ENCODE results near the gene CHMP2A. TPM values are rescaled to one million over a fixed set of nuclear protein-coding genes. Genes with fewer than 3 reads are reported as not detected.

CHMP2A gene
- total RNA-seq, 1 experiment from 2014 or later, result 191 TPM

GRCh38 chr19:58551123-58551497 is 3.8 kb downstream of the CHMP2A start:
- no peaks in the 10 kb centered on the region for H3K27me3 ChIP-seq (ENCODE audit: control insufficient read depth, insufficient read depth, low read length)
- ATAC-seq (no peak), DNase-seq (ENCODE audit: low read depth, low spot score) (no peak)
- no peak overlapping the region for H3K27ac ChIP-seq (ENCODE audit: low read length)
- no peak overlapping the region for H3K4me3 ChIP-seq (ENCODE audit: low read depth in 2 of 2, low read length in 2 of 2)
- POLR2A ChIA-PET, result no interaction called here
- CTCF ChIA-PET, result interaction anchor here (0.5 kb wide), 1 partner anchor 67 kb away, joined by 4 read pairs; no protein-coding TSS in a partner anchor
- H3K9me3 ChIP-seq (ENCODE audit: control insufficient read depth, insufficient read depth, low read depth, low read length), result no peaks in the 10 kb centered on the region
- intact Hi-C loops (cut with micrococcal nuclease; ENCODE audit: unreplicated experiment) (no loop called here), in situ Hi-C loops (cut with HindIII; ENCODE audit: low pct_unique_long_range_greater_than_20kb, low sequenced_read_pairs) (no loop called here)
- TF ChIP-seq, protein P1, sequence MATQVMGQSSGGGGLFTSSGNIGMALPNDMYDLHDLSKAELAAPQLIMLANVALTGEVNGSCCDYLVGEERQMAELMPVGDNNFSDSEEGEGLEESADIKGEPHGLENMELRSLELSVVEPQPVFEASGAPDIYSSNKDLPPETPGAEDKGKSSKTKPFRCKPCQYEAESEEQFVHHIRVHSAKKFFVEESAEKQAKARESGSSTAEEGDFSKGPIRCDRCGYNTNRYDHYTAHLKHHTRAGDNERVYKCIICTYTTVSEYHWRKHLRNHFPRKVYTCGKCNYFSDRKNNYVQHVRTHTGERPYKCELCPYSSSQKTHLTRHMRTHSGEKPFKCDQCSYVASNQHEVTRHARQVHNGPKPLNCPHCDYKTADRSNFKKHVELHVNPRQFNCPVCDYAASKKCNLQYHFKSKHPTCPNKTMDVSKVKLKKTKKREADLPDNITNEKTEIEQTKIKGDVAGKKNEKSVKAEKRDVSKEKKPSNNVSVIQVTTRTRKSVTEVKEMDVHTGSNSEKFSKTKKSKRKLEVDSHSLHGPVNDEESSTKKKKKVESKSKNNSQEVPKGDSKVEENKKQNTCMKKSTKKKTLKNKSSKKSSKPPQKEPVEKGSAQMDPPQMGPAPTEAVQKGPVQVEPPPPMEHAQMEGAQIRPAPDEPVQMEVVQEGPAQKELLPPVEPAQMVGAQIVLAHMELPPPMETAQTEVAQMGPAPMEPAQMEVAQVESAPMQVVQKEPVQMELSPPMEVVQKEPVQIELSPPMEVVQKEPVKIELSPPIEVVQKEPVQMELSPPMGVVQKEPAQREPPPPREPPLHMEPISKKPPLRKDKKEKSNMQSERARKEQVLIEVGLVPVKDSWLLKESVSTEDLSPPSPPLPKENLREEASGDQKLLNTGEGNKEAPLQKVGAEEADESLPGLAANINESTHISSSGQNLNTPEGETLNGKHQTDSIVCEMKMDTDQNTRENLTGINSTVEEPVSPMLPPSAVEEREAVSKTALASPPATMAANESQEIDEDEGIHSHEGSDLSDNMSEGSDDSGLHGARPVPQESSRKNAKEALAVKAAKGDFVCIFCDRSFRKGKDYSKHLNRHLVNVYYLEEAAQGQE (IDR thresholded peaks at IDR 0.05; ENCODE audit: insufficient read depth in 1 of 2, low read depth in 2 of 2, low read length in 1 of 2), result no peak
- no peak for TF ChIP-seq SIN3A (IDR thresholded peaks at IDR 0.05; ENCODE audit: borderline replicate concordance, insufficient read depth, low read depth, low read length)
- BruUV-seq (replicated peaks), result no TSS peak
- peaks cover 36% of the 10 kb centered on the region for H3K36me3 ChIP-seq (ENCODE audit: control insufficient read depth, insufficient read depth, low read length)
- peaks cover 29% of the 10 kb centered on the region for H3K4me1 ChIP-seq (ENCODE audit: control insufficient read depth, insufficient read depth, low read length)

- in situ Hi-C loops (cut with HindIII; ENCODE audit: low pct_unique_long_range_greater_than_20kb, low sequenced_read_pairs), result no loop called here
- ATAC-seq (no peak), DNase-seq (ENCODE audit: low read depth, low spot score) (no peak)
- Histone ChIP-seq H3K36me3 (ENCODE audit: control insufficient read depth, insufficient read depth, low read length) (peaks cover 38% of the 10 kb centered on the region), H3K27ac (ENCODE audit: low read length) (no peak overlapping the region), H3K9me3 (ENCODE audit: control insufficient read depth, insufficient read depth, low read depth, low read length) (no peaks in the 10 kb centered on the region), H3K4me3 (ENCODE audit: low read depth in 2 of 2, low read length in 2 of 2) (no peak overlapping the region), H3K4me1 (ENCODE audit: control insufficient read depth, insufficient read depth, low read length) (peaks cover 24% of the 10 kb centered on the region), H3K27me3 (ENCODE audit: control insufficient read depth, insufficient read depth, low read length) (no peaks in the 10 kb centered on the region)
- POLR2A ChIA-PET, result no interaction called here
- CTCF ChIA-PET, result no interaction called here
- intact Hi-C loops (cut with micrococcal nuclease; ENCODE audit: unreplicated experiment), result no loop called here
- TF ChIP-seq POLR2AphosphoS5 (IDR thresholded peaks at IDR 0.05; ENCODE audit: low read depth, low read length), result peak; percentile 8; the same call in 1 of the 2 replicates
- TF ChIP-seq TCF7L2 (IDR thresholded peaks at IDR 0.05; ENCODE audit: low read depth, low read length), result no peak
- BruUV-seq (replicated peaks), result no TSS peak
Measured at GRCh38 chr19:58550362-58551122, 4.4 kb downstream of the CHMP2A start.

DNA sequence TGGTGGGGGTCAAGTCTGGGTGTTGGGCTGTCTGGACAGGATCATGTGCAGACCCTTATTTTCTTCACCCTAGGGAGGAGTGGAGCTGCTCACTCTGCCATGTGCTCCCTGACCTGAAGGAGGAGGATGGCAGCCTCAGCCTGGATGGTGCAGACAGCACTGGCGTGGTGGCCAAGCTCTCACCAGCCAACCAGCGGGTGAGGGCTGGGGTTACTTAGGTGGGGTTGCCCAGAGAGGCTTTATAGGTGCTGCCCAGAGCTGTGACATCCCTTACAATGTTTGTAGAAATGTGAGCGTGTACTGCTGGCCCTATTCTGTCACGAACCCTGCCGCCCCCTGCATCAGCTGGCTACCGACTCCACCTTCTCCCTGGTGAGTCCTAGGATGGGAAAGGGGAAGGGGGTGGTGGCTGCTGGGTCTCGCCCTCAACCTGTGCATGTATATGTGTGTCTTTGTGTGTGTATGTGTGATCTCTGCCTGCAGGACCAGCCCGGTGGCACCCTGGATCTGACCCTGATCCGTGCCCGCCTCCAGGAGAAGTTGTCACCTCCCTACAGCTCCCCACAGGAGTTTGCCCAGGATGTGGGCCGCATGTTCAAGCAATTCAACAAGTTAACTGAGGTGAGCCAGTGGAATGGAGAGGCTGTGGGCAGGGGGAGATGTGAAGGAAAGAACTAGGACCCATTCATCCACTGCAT is 5.1 kb downstream of the CHMP2A start:
- Histone ChIP-seq H3K9me3 (ENCODE audit: control insufficient read depth, insufficient read depth, low read depth, low read length) (no peaks in the 10 kb centered on the region), H3K27ac (ENCODE audit: low read length) (no peak overlapping the region), H3K4me1 (ENCODE audit: control insufficient read depth, insufficient read depth, low read length) (peaks cover 20% of the 10 kb centered on the region), H3K27me3 (ENCODE audit: control insufficient read depth, insufficient read depth, low read length) (no peaks in the 10 kb centered on the region), H3K36me3 (ENCODE audit: control insufficient read depth, insufficient read depth, low read length) (peaks cover 45% of the 10 kb centered on the region), H3K4me3 (ENCODE audit: low read depth in 2 of 2, low read length in 2 of 2) (no peak overlapping the region)
- TSS peak; percentile 10 for BruUV-seq (replicated peaks)
- in situ Hi-C loops (cut with HindIII; ENCODE audit: low pct_unique_long_range_greater_than_20kb, low sequenced_read_pairs) (no loop called here), intact Hi-C loops (cut with micrococcal nuclease; ENCODE audit: unreplicated experiment) (no loop called here)
- ChIA-PET CTCF (no interaction called here), POLR2A (no interaction called here)
- no peak for DNase-seq (ENCODE audit: low read depth, low spot score)
- ATAC-seq, result no peak
- TF ChIP-seq SIN3A (IDR thresholded peaks at IDR 0.05; ENCODE audit: borderline replicate concordance, insufficient read depth, low read depth, low read length), result no peak
- no peak for TF ChIP-seq TCF7L2 (IDR thresholded peaks at IDR 0.05; ENCODE audit: low read depth, low read length)
- TF ChIP-seq CTCF (IDR thresholded peaks at IDR 0.05), result no peak
- TF ChIP-seq, protein P1 (IDR thresholded peaks at IDR 0.05; ENCODE audit: insufficient read depth in 1 of 2, low read depth in 2 of 2, low read length in 1 of 2), result no peak
- no peak for TF ChIP-seq POLR2AphosphoS5 (IDR thresholded peaks at IDR 0.05; ENCODE audit: low read depth, low read length)
